GM19463 (cell line): ENCODE data around the gene ATP13A2.

Source experiments
- ATAC-seq: cut with Tn5 transposase; IDR thresholded peaks from one replicate; pipeline ENCODE4 v1.9.1; 2021; ENCODE audit warnings: mild to moderate bottlenecking, moderate library complexity; ENCODE audit not compliant: unreplicated experiment

ATP13A2 gene, protein sequence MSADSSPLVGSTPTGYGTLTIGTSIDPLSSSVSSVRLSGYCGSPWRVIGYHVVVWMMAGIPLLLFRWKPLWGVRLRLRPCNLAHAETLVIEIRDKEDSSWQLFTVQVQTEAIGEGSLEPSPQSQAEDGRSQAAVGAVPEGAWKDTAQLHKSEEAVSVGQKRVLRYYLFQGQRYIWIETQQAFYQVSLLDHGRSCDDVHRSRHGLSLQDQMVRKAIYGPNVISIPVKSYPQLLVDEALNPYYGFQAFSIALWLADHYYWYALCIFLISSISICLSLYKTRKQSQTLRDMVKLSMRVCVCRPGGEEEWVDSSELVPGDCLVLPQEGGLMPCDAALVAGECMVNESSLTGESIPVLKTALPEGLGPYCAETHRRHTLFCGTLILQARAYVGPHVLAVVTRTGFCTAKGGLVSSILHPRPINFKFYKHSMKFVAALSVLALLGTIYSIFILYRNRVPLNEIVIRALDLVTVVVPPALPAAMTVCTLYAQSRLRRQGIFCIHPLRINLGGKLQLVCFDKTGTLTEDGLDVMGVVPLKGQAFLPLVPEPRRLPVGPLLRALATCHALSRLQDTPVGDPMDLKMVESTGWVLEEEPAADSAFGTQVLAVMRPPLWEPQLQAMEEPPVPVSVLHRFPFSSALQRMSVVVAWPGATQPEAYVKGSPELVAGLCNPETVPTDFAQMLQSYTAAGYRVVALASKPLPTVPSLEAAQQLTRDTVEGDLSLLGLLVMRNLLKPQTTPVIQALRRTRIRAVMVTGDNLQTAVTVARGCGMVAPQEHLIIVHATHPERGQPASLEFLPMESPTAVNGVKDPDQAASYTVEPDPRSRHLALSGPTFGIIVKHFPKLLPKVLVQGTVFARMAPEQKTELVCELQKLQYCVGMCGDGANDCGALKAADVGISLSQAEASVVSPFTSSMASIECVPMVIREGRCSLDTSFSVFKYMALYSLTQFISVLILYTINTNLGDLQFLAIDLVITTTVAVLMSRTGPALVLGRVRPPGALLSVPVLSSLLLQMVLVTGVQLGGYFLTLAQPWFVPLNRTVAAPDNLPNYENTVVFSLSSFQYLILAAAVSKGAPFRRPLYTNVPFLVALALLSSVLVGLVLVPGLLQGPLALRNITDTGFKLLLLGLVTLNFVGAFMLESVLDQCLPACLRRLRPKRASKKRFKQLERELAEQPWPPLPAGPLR

DNA sequence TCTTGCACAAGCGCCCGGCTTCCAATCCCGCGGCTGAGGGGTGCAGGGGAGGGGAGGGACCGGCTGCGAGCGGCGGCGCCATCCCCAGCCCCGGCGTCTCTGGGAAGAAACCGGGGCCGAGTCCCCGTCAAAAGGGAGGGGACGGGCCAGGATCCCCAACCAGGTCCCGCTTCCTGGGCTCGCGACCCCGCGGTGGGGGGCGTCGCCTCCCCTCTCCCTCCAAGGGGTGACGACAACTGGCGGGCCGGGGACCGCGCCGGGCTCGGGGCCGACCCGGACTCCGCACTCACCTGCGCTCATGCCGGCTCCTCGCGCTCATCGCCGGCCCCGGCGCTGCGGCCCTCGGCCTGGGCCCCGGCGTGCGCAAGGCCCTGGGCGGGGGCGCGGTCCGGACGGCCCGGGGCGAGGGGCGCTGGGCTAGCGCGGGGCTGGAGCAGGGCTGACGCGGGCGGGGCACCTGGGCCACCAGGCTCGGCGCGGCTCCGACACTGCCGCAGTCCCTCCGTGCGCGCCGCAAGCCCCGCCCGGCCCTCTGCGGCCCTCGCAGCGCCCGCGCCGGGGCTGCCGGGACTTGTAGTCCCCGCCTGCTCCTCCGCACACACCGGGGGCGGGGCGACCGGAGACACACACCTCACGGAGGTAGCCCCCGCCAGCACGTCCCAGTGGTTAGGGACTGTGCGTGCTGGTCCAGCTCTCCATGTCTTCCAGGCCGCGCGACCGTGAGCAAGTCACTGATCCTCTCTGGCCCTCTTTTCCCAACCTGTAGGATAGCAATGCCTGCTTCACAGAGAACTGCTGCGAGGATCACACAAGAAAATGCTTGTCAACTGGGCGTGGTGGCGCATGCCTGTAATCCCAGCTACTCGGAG is at the start of gene ATP13A2:
TSS of gene ATP13A2 (minus strand) at position 490 of the 869 bp plus-strand sequence. CDS start at position 300, 190 bp downstream.
- ATAC-seq = peak; percentile 94

GRCh38 chr1:17061486-17061885 is 49.8 kb upstream of the ATP13A2 start:
- no peak for ATAC-seq

DNA sequence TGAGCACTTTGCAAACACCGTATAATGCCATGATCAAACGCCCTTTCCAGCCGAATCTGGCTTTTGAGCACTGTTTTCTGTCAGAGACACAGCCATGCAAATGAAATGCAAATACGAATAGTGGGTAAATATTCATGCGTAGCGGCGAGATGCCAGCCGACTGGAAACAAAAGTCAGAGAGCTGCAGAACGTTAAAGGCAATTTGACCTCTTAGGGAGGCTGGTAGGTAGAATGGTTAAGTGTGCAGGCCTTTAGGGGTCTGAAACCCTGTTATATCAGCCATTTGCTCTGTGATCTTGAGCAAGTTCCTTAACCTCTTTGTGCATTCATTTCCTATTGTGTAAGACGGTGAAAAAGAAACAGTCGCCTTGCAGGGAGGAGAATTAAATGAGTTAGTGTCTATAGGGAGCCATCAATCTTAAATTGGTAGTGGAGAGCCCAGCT is 48.6 kb upstream of the ATP13A2 start:
- ATAC-seq = no peak

GRCh38 chr1:17059391-17060305 is 47.9 kb upstream of the ATP13A2 start:
- ATAC-seq = peak; percentile 57

DNA sequence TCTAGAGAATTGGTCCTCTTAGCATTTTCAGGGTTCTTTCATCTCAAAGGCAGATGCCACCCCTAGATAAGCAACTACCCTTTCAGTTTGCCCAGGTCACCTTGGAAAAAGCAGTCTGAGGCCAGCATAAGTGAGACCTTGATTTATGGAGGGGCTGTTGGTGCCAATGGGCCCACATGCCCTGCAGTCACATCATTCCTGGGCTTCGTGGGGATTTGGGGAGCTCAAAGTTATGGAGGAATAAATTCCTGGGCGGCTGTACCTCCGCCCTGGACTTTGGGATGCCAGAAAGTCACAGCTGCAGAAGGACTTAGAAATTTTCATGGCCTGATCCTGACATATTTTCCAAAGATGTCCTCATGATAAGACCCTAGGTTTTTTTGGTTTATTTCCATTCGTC is 44.8 kb upstream of the ATP13A2 start:
- no peak for ATAC-seq

DNA sequence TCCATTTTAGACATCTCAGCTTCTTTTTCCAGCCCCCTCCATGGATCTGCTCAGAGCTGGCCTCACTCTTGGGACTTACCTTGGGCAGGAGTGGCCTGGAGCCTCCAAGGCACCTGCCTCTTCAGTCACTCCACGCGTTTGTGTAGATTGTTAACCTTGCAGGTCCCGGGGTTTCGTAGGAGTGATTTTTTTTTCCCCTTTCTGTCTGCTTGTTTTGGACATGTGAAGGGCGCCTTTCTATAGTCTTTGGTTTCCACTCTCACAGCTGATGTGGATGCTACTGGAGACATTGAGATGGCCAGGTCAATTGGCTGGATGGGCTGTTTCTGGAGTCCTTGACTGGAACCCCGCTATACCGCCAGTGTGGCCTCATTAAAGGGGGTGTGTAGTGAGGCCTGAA is 44.1 kb upstream of the ATP13A2 start:
- ATAC-seq = no peak

GRCh38 chr1:17053685-17054410 is 42.1 kb upstream of the ATP13A2 start, which contains the start of gene SDHB:
Gene SDHB (minus strand): TSS chr1:17054032. CDS start chr1:17054019, 13 bp downstream.
- ATAC-seq = peak; percentile 97

DNA sequence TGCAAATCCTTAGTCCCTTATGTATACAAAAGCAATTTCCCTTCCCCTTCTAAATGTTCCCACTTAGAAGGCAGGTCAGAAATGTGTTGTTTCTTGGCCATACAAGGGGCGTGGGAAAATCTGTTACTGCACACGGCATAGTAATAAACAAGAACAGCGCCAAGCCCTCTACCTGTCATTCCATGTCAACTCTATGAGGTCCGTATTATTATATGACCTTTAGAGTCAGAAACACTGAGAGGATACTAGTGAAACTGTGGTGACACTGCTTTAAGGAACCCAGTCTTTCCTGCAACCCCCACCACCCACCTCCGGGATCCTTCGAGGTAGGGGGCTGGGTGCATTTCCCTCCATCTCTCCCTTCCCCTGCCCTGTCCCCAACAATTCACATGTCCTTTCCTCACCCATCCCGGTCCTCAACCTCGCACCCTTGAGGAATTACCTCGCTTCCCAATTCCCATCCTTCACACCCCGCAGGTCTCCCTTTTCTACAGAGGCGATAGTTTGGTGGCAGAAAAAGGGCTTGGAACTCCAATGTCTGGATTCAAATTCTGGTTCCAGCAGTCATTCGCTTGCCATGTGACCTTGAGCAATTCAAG is 41.5 kb upstream of the ATP13A2 start:
- ATAC-seq = no peak

- ATAC-seq = no peak
These were observed 40.9 kb upstream of the ATP13A2 start for GRCh38 chr1:17052641-17053040.

GRCh38 chr1:17052038-17052437 is 40.3 kb upstream of the ATP13A2 start:
- no peak for ATAC-seq

DNA sequence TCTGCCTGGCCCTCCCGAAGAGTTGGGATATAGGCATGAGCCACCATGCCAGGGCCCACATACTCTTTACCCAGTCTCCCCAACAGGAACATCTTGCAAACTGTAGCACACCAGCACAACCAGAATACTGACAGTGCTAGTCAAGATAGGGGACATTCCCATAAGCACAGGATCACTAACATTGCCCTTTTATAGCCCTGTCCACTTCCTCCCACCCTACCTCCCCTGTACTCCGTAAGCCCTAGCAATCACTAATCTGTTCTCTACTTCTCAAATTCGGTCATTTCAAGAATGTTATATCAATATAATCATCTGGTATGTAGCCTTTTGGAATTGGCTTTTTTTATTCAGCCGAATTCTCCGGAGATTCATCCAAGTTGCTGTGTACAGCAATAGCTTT is 36.2 kb upstream of the ATP13A2 start:
- no peak for ATAC-seq

DNA sequence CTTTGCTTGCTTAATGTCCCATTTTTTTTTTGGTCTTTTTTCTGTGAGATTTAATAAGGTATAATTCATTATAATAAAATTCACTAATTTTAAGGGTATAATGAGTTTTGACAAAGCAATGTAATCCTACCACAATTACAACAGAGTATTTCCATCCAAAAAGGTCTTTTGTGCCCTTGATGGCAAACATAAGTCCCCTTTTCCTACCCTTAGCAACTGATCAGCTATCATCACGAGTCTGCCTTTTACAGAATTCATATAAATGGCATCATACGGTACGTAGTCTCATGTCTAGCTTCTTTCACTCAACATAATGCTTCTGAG is 34.6 kb upstream of the ATP13A2 start:
- ATAC-seq = no peak

GRCh38 chr1:17045634-17046333 is 34.1 kb upstream of the ATP13A2 start:
- ATAC-seq = no peak

DNA sequence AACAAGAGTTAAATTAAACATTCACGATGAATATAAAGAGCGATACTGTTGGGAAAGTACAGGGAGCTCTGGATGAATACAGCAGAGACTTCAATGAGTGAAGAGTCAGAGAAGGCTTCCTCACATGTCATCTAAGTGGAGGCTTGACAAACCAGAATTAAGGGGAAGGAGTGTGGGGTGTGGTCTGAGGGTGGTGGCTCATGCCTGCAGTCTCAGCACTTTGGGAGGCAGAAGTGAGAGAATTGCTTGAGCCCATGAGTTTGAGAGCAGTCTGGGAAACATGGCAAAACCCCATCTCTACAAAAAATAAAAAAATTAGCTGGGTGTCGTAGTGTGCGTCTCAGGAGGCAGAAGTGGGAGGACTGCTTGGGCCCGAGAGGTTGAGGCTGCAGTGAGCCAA is 33.4 kb upstream of the ATP13A2 start:
- no peak for ATAC-seq

GRCh38 chr1:17043676-17044075 is 31.9 kb upstream of the ATP13A2 start:
- ATAC-seq = no peak

- no peak for ATAC-seq
These were observed 28.4 kb upstream of the ATP13A2 start for GRCh38 chr1:17040135-17040534.

GRCh38 chr1:17039522-17039921 is 27.8 kb upstream of the ATP13A2 start:
- no peak for ATAC-seq

- no peak for ATAC-seq
These were observed 21.8 kb upstream of the ATP13A2 start for GRCh38 chr1:17033481-17033880.
